ENCODE data around the gene ZNF628. TPM values are rescaled to one million over a fixed set of nuclear protein-coding genes. Genes with fewer than 3 reads are reported as not detected.

The ZNF628 gene
- total RNA-seq, 1 donor from 2014 or later, result 4.2 TPM

DNA sequence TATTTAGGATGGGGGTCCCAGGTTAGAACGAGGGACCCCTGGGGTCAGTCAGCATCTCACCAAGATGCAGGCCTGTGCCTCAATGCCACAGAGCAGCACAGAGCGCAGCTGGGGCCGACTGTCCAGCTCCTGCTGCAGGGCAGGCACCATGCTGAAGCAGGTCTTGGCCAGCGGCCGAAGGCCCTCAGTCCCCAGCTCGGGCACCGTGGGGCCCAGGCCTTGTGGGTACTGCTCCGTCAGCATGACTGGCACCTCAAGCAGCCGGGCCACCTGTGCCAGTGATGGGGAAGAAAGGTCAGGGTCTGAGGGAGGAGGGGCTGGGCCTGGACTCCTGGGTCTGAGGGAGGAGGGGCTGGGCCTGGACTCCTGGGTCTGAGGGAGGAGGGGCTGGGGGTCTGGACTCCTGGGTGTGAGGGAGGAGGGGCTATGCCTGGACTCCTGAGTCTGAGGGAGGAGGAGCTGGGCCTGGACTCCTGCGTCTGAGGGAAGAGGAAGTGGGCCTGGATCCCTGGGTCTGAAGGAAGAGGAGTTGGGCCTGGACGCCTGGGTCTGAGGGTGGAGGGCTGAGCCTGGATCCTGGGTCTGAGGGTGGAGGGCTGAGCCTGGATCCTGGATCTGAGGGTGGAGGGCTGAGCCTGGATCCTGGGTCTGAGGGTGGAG is 20.7 kb upstream of the ZNF628 start:
- TF ChIP-seq, protein P1, sequence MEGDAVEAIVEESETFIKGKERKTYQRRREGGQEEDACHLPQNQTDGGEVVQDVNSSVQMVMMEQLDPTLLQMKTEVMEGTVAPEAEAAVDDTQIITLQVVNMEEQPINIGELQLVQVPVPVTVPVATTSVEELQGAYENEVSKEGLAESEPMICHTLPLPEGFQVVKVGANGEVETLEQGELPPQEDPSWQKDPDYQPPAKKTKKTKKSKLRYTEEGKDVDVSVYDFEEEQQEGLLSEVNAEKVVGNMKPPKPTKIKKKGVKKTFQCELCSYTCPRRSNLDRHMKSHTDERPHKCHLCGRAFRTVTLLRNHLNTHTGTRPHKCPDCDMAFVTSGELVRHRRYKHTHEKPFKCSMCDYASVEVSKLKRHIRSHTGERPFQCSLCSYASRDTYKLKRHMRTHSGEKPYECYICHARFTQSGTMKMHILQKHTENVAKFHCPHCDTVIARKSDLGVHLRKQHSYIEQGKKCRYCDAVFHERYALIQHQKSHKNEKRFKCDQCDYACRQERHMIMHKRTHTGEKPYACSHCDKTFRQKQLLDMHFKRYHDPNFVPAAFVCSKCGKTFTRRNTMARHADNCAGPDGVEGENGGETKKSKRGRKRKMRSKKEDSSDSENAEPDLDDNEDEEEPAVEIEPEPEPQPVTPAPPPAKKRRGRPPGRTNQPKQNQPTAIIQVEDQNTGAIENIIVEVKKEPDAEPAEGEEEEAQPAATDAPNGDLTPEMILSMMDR (conservative IDR thresholded peaks at IDR 0.05; ENCODE audit: low read depth, low read length), result no peak
- no peak for DNase-seq (ENCODE audit: low read depth)
- H3K4me3 ChIP-seq (ENCODE audit: low read depth, low read length), result no peak overlapping the region

- no peak for DNase-seq (ENCODE audit: low read depth)
- TF ChIP-seq, protein P1 (conservative IDR thresholded peaks at IDR 0.05; ENCODE audit: low read depth, low read length), result no peak
- no peak overlapping the region for H3K4me3 ChIP-seq (ENCODE audit: low read depth, low read length)
Observed at GRCh38 chr19:55456347-55456746, 20.1 kb upstream of the ZNF628 start.

DNA sequence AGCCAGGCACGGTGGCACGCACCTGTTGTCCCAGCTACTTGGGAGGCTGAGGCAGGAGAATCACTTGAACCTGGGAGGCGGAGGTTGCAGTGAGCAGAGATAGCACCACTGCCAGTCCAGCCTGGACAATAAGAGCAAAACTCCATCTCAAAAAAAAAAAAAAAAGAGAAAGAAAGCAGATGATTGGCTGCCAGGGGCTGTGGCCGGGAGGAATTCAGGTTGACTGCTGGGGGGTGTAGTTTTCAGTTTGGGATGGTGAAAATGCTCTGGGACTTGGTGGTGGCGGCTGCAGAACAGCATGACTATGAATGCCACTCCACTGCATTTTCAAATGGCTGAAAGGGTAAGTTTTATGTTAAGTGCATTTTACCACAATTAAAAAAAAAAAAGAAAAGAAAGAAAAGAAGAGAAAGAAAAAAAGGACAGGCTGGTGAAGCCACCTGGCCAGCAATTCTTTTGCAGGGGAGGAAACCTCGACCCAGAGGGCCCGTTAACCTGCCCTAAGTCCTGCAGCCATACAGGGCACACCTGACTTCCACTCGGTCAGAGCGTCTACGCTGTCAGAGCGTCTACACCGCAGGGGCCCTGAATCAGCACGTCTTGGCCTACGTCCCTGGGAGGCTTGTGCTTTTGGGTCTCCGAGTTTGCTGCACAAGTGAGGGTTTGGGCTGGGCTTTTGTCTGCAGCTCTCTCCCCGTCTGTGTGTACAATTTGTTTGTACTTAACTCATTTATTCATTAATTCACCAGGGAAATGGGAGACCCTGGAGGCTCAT is 18.5 kb upstream of the ZNF628 start:
- TF ChIP-seq, protein P1 (conservative IDR thresholded peaks at IDR 0.05; ENCODE audit: low read depth, low read length), result no peak
- H3K4me3 ChIP-seq (ENCODE audit: low read depth, low read length), result no peak overlapping the region
- DNase-seq (ENCODE audit: low read depth), result no peak

- DNase-seq (ENCODE audit: low read depth), result no peak
- no peak overlapping the region for H3K4me3 ChIP-seq (ENCODE audit: low read depth, low read length)
- TF ChIP-seq, protein P1 (conservative IDR thresholded peaks at IDR 0.05; ENCODE audit: low read depth, low read length), result no peak
Observed at GRCh38 chr19:55459551-55459949, 16.9 kb upstream of the ZNF628 start.

GRCh38 chr19:55459950-55460657 is 16.3 kb upstream of the ZNF628 start:
- H3K4me3 ChIP-seq (ENCODE audit: low read depth, low read length), result peak overlapping the region; percentile 91
- TF ChIP-seq, protein P1 (conservative IDR thresholded peaks at IDR 0.05; ENCODE audit: low read depth, low read length), result no peak
- no peak for DNase-seq (ENCODE audit: low read depth)

GRCh38 chr19:55460670-55461258 is 15.7 kb upstream of the ZNF628 start:
- TF ChIP-seq, protein P1 (conservative IDR thresholded peaks at IDR 0.05; ENCODE audit: low read depth, low read length), result no peak
- H3K4me3 ChIP-seq (ENCODE audit: low read depth, low read length), result peak overlapping the region; percentile 91
- no peak for DNase-seq (ENCODE audit: low read depth)

Data from epithelial cell of proximal tubule (primary cell).